Panc1 (cell line): ENCODE data around the gene DNAH9.
"Not testable (repeated sequence)": the region's sequence is repeated elsewhere in the genome, so short reads cannot be mapped to it uniquely, and the experiment has no call there.

Experiments used
- POLR2AphosphoS5 ChIP-seq: IDR thresholded peaks from 2 replicates; pipeline ENCODE4 v1.6.1; 2012; ENCODE audit warnings: mild to moderate bottlenecking, low read depth, low read length, moderate library complexity
- TCF7L2 ChIP-seq: IDR thresholded peaks from 2 replicates; pipeline ENCODE4 v1.6.1; 2011; ENCODE audit warnings: mild to moderate bottlenecking, low read depth, low read length, inconsistent platforms
- TF ChIP-seq, protein P1 (sequence below): fragments of 450-650 bp; IDR thresholded peaks from 2 replicates; pipeline ENCODE4 v1.5.1; 2017; ENCODE audit warnings: mild to moderate bottlenecking
- TF ChIP-seq, protein P2 (sequence below), 2 experiments: IDR thresholded peaks; 2 replicates each; pipeline ENCODE4 v1.6.1; 2011 to 2012; ENCODE audit warnings: low read depth in 2 of 2, control low read depth in 1 of 2, low read length in 1 of 2, mild to moderate bottlenecking in 1 of 2, moderate library complexity in 1 of 2; ENCODE audit not compliant: insufficient read depth in 1 of 2

DNA sequence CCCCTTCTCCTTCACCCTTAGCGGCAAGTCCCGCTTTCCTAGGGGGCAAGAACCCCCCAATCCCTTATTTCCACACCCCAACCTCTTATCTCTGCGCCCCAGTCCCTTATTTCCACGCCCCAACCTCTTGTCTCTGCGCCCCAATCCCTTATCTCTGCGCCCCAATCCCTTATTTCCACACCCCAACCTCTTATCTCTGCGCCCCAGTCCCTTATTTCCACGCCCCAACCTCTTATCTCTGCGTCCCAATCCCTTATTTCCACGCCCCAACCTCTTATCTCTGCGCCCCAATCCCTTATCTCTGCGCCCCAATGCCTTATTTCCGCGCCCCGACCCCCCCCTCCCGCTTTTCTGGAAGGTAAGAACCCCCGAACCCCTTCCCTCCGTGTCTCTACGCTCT is 374.5 kb downstream of the DNAH9 start:
- TF ChIP-seq, protein P1, sequence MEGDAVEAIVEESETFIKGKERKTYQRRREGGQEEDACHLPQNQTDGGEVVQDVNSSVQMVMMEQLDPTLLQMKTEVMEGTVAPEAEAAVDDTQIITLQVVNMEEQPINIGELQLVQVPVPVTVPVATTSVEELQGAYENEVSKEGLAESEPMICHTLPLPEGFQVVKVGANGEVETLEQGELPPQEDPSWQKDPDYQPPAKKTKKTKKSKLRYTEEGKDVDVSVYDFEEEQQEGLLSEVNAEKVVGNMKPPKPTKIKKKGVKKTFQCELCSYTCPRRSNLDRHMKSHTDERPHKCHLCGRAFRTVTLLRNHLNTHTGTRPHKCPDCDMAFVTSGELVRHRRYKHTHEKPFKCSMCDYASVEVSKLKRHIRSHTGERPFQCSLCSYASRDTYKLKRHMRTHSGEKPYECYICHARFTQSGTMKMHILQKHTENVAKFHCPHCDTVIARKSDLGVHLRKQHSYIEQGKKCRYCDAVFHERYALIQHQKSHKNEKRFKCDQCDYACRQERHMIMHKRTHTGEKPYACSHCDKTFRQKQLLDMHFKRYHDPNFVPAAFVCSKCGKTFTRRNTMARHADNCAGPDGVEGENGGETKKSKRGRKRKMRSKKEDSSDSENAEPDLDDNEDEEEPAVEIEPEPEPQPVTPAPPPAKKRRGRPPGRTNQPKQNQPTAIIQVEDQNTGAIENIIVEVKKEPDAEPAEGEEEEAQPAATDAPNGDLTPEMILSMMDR = not testable (repeated sequence)
- TF ChIP-seq, protein P2, sequence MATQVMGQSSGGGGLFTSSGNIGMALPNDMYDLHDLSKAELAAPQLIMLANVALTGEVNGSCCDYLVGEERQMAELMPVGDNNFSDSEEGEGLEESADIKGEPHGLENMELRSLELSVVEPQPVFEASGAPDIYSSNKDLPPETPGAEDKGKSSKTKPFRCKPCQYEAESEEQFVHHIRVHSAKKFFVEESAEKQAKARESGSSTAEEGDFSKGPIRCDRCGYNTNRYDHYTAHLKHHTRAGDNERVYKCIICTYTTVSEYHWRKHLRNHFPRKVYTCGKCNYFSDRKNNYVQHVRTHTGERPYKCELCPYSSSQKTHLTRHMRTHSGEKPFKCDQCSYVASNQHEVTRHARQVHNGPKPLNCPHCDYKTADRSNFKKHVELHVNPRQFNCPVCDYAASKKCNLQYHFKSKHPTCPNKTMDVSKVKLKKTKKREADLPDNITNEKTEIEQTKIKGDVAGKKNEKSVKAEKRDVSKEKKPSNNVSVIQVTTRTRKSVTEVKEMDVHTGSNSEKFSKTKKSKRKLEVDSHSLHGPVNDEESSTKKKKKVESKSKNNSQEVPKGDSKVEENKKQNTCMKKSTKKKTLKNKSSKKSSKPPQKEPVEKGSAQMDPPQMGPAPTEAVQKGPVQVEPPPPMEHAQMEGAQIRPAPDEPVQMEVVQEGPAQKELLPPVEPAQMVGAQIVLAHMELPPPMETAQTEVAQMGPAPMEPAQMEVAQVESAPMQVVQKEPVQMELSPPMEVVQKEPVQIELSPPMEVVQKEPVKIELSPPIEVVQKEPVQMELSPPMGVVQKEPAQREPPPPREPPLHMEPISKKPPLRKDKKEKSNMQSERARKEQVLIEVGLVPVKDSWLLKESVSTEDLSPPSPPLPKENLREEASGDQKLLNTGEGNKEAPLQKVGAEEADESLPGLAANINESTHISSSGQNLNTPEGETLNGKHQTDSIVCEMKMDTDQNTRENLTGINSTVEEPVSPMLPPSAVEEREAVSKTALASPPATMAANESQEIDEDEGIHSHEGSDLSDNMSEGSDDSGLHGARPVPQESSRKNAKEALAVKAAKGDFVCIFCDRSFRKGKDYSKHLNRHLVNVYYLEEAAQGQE (IDR thresholded peaks at IDR 0.05; ENCODE audit: insufficient read depth in 1 of 2, low read depth in 2 of 2, low read length in 1 of 2) = not testable (repeated sequence)
- not testable (repeated sequence) for TF ChIP-seq POLR2AphosphoS5, TCF7L2
